KBM-7 (cell line): ENCODE data around the gene PPP1R13B.

Experiments
- DNase-seq: peaks from one replicate; pipeline ENCODE4 v3.0.0-alpha.2; 2015
- in situ Hi-C: fragments of 300-500 bp; cut with MboI; formaldehyde crosslinking; loops from 2 replicates; pipeline ENCODE4 v1.14.3; 2020; ENCODE audit warnings: low sequenced_read_pairs, low pct_unique_long_range_greater_than_20kb, mixed read lengths

The PPP1R13B gene

DNA sequence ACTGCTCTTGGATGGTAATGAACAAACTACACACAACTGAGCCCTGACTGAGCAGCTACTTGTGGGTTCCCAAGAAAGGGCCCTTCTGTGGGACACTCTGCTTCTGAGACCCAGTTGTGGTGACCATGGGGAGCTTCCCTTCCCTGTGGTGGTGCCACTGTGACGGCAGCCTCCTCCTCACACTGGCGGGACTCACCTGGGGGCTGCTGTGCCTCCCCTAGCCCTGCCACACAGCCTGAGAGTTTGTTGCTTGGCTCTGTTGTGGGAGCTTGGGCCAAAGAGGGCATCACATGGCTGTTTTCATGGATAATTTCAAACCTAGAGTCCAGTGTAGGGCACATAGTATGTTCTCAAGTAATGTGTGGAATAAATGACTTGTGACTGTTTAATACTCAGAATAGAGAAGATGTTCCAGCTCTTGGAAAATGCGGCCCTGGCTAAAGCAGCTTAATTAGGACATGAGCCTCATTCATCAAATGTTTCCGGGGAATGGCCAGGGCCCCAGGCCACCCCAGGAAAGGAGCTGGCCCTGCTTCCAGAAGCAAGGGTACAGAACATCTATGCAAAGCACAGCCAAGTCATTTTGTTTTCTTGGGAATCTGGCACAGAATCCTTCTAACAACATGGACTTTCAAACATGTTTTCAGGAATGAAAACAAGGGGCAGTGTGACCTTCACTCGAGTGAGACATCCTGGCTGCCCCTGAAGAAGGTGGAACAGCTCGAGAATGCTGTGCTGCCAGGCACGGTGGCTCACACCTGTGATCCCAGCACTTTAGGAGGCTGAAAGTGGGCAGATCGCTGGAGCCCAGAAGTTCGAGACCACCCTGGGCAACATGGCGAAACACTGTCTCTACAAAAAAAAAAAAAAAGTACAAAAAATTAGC lies 110.6 kb downstream of the PPP1R13B start:
- DNase-seq, result no peak
- in situ Hi-C loops, result no loop called here

DNA sequence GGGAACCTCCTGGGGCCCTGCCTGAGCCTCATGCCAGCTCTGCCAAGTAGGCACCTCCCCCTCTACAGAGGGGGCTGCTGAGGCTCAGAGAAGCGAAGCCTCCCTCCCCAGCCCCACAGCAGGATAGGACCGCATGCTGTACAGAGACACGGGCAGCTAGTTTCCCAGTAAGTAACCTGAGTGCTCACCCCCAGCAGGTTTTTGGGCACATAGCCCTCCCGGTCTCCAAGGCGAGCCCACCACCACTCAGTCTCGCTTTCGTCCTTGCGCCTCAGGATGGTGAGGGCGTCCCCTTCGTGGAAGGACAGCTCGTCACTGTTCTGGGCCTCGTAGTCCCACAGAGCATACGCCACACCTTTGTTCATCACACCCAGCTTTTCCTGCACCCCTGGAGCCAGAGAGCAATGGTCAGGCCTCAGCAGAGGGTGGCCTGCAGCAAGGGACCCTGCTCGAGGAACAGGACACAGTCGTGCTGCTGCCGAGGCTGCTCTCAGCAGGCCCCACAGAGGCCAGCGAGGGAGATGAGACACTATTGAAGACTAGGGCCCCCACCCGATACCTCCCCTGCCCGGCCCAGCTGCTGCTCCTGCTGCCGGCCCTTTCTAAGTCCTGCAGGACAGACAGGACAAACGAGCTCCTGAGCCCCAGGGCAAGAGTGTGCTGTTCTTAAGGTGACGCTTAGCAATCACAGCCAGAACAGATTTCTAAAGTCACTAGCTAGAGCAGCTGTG lies 111.4 kb downstream of the PPP1R13B start:
- in situ Hi-C loops, result no loop called here
- no peak for DNase-seq

DNA sequence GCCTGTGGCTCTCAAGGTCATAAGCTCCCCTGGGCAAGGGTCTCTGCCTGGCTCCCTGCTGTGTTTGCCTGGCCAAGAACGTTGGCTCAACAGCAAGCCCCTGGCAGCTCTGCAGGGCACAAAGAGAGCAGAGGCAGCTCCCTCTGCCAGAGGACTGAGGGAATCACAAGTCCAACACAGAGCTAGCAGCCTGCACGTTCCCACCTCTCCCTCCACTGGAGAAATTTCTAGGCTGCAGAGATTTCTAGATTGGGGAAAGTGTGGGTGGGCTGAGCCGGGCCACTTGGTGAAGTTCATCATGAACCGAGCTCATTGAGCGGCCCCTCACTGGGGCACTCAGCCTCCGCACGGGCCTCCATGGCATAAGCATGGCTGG lies 111.9 kb downstream of the PPP1R13B start:
- no peak for DNase-seq
- in situ Hi-C loops, result no loop called here

DNA sequence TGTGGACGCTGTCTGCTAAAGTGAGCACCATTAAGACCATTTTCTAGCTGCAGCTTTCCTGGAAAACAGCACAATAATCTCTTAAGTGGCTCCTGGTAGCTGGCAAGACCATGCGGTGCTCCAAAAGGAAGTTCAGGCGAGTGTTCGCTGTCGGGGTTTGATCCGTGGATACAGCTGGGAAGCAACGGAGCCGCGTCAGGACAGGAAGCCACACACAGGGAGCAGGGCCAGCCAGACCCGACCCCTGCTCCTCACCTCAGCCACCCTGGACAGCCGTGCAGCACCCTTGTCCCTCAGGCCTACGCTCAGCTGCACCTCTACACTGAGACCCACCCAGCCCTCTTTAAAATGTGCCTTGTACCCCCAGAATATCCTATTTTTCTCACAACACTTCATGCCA lies 112.4 kb downstream of the PPP1R13B start:
- DNase-seq, result no peak
- in situ Hi-C loops, result no loop called here

DNA sequence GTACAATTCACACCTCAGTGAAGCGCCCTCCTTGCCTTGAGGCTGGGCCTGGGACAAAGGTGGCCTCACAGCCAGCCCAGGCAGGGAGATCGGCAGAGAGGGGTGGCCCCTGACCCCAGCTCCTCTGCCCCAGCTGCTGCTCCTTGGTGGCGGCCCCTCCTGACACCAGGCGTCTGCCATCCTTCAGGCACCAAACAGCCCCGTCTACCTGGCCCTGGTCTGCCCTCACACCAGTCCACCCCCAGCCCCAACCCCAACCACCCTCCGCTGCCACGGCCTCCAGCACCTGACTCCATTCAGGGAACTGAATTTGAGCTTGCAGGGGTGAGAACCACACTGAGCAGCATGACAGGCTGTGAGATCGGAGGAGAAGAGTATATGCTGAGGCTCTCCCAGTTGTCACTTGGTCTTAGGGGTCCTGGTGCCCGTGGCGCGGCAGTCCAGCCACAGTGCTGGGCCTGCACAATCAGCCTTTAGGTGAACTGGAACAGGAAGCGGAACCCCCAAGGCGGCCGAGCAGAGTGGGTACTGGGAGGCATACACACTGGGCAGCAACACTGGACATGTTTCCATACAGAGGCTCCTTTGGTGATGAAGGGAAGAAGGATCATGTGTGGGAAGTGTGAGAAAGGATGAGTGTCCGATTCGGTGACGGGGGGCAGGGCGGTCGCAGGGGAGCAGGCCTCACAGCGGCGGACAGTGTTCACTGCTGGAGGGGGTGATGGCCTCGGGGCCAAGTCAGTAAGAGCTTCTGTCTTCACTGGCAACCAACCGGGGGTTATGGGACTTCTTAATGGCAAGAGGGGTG lies 113.1 kb downstream of the PPP1R13B start:
- DNase-seq, result no peak
- in situ Hi-C loops, result no loop called here

DNA sequence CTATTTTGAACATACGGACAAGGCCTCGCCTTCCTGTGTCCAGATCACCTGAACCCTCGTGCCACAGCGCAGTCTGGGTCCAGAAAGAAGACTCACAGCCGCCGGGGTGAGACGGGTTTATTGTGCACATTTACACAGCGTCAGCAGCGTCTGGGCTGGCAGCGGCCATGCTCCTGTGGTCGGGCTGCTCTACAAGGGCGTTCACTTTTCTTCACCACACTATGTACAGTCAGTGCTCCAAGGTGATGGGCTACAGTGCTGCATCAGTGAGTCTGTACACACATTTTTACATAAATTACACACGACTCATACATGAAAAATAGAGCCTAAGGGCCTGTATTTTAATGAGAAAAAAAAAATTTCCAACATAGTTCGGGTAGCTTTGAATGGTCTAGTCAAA lies 113.7 kb downstream of the PPP1R13B start:
- in situ Hi-C loops, result no loop called here
- no peak for DNase-seq

DNA sequence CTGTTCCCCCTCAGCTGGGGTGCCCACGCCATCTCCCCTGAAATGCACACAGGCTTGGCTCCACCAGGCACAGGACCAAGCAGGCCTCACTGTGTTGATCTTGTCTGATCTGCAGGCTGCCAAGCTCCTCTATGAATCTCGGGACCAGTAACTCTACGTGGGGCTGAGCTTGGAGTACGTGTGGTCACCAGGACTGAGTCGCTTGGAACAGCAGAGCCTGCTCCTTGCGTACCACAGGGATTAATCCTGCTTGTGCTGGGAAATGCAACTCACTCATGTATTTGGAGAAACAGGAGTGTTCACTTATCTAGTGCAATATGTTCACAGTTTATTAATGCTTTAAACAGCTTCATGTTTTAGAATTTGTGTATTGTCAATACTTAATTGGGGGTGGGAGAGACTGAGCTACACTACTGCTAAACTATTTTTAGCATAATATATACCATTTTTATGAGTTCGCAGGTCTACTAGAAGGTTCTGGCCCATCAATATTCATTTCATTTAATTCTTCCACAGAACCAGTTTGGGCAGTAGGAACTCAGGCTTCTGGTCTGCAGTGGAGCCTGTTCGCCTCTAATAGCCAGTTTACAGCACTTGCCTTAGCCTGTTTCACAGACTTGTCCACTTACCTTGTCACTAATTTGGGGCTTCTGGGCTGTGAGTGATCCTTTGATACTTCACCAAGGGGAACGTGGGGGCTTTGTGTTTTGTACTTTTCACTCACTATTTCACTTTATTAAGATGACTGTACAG lies 114.3 kb downstream of the PPP1R13B start:
- no peak for DNase-seq
- in situ Hi-C loops, result no loop called here

DNA sequence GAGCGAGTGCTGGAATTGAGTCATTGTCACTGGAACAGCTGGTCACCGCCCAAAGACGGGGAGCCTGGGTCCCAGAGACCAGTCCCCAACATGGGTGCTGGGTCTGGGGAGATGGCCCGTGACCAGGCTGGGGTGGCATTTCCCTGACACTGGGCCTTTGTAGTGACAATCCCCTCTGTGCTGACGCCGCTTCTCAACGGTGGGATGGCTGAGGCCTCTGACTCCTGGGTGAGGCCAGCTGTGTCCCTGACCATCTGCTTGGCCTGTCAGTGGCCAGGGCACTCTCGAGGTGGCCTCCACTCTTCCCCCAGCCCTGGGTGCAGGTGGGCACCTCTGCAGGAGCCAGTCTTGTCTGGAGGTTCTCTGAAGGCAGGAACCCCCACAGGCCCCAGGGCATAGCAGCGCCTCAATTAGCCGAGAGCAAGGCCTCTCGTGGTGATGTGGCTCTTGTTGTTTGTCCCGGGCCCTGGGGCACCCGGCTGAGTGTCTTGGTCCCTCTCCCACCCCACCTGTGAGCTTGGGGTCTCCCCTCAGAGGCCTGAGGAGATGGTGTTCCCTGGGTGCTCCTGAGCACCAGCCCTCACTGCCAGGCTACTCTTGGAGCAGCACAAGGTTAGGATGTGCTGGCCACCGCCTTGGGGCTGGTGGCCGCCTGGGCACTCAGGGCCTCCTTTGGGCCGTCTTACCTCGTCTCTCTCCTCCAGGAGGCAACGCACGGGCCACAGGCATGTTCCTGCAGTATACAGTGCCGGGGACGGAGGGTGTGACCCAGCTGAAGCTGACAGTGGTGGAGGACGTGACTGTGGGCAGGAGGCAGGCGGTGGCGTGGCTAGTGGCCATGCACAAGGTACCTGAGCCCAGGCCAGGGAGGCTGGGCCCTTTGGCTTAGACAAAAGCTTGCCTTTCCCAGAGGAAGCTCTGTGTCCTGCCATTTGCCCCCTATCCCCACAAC lies 115.2 kb downstream of the PPP1R13B start:
- no peak for DNase-seq
- in situ Hi-C loops, result no loop called here

DNA sequence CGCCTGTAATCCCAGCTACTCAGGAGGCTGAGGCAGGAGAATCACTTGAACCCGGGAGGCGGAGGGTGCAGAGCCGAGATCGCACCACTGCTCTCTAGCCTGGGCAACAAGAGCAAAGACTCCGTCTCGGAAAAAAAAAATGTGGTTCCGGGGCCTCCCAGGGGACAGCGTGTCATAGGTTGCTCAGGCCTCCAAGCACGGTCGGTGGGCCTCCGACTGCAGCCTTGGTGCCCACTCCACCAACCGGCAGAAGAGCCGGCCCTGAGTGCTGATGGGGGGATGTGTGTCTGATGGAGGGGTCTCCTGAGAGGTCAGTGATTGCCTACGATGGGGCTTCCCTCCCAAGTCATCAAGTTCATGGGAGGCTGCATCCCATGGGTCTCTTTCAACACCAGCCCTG lies 115.9 kb downstream of the PPP1R13B start:
- DNase-seq, result no peak
- in situ Hi-C loops, result no loop called here

DNA sequence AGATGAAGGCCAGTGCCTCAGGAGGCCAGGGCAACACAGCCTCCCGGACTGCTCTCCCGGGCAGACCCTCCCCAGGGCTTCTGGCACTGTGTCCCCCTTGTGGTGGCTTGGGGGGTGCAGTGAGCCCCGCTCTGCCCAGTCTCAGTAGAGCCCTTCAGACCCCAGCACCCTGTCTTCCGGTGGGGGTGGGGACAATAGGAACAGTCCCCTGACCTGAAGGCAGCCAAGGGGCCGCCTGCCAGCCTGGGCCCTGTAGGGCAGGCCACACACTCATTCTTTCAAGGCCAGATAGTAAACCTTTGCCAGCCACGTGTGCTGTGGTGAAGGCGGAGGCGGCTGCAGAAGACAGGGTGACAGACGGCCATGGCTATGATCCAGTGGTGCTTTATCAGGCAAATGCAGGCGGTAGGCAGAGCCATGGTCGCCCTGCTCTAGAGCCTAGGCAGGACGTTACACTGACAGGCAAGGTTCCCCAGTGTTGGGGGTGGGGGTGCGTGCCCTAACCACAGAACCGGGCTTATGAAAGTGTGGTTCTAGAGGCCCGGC lies 116.8 kb downstream of the PPP1R13B start:
- in situ Hi-C loops, result no loop called here
- no peak for DNase-seq

DNA sequence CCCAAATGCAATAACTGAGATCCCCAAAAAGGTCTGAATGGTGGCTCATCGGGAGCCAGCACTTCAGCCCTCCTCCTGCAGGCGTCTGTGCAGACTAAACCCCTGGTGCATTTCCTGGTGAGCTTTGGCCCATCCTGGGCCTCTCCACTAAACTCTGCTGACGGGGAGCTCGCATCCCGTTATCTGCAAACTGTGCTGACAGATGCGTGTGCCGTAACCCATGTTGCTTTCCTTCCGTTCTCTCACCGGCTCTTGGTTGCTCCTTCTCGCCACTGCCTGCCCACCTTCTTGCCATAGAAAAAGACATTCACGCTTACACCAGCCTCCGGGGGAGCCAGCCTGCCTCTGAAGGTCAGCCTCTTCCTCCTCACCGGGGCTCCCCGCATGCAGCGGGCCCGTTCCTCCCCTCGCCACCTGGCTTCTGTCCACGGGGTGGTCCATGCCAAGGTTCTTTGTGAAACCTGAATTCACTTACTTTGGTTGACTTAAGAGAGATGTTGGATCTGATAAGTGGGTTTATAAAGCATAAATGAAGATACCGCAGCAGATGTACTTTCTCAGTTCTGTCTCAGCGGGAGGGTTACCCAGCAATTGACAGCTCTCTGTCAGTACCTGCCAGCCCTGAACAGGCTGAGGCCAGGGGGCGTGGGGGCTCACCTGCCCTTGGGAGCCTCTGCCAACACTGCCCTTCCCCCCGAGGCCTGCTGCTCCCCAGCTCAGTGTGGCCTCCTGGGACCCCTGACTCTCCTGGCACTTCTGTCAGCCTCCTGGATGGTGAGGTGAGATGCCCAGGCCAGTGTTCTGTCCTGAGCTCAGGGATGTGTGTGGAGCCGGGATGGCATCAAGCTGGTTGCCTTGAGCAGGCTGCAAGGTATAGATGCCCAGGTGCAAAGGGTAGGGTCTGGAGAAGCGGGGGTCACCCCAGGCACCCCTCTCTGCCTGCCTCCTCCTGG lies 117.6 kb downstream of the PPP1R13B start:
- DNase-seq, result no peak
- in situ Hi-C loops, result no loop called here

DNA sequence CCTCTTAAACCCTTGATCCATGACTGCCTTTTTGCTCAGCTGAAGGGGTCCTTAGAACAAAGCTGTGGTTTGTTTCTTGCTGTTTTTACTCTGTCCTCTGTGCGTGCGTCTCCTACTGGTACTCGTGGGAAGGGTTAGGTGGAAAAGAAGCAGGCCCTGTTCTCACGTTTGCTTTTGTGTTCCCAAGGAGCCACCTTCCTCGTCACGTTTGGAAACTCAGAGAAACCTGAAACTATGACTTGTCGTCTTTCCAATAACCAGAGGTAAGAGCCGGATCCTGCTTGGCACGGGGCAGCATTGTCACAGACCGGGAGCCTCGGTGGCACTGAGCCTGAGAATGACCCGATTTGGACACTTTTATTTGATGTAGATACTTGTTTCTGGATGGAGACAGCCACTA lies 118.7 kb downstream of the PPP1R13B start:
- DNase-seq, result no peak

DNA sequence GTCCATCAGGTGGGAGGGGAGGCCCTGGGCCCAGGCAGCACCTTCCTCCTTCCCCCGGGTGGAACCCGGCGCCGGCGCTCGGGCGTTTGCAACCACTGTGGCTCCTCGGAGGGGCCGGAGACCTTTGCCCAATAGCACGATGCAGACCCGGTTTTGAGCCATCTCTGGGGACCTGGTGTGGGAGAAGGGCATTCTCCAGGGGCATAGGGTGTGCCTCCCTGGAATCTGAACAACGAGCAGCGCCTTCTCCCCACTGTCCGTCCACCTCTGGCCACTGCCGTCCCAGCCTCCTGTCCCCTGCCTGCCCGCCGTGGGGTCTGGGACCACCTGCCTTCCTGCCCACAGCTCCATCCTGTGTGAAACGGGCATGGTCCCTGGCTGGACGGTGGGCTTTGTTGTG lies 119.2 kb downstream of the PPP1R13B start:
- DNase-seq, result no peak
- in situ Hi-C loops, result no loop called here

More for the DNA sequence above, 118.7 kb downstream of the PPP1R13B start:
- in situ Hi-C loops, result no loop called here

DNA sequence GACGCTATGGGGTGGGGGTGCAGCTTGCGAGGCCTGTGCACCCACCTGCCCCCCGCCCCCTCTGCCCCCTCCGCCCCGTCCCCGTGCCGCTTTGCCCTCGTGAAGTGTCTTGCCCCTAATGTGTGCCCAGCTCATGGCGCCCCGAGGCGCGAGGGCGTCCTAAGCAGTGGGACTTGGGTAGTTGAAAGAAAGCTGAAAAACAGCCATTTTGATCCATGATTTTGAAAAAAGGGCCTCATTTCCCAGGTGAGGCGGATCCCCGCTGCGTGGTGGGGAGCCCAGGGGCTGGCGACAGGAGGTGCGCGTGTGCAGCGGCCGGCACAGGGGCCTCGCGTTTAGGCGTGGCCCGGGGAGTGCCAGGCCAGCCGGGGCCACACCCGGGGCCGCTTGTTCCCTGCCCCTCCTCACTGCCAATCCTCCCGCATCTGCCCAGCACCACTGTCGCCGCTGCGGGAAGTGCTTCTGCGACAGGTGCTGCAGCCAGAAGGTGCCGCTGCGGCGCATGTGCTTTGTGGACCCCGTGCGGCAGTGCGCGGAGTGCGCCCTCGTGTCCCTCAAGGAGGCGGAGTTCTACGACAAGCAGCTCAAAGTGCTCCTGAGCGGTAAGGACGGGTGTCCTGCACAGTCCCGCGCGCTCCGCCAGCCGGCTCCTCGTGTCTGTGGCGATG lies 119.9 kb downstream of the PPP1R13B start:
- in situ Hi-C loops, result no loop called here
- DNase-seq, result no peak

DNA sequence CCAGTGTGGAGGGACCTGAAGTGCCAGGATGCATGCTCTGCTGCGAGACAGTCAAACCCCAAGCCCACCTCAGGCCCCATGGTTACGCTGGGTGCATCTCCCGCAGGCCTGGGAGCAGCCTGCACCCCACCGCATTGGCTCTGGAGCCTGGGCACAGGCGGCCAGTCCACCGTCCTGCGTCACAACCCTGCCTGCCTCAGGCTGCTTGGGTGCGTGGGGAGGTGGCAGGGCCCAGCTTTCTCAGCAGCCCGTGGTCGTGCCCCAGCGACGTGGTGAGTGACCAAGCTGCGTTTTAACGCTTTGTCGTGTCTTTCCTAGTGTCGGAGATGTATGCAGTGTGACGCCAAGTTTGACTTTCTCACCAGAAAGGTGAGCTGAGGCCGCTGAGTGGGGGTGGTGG lies 120.9 kb downstream of the PPP1R13B start:
- in situ Hi-C loops, result no loop called here
- no peak for DNase-seq

DNA sequence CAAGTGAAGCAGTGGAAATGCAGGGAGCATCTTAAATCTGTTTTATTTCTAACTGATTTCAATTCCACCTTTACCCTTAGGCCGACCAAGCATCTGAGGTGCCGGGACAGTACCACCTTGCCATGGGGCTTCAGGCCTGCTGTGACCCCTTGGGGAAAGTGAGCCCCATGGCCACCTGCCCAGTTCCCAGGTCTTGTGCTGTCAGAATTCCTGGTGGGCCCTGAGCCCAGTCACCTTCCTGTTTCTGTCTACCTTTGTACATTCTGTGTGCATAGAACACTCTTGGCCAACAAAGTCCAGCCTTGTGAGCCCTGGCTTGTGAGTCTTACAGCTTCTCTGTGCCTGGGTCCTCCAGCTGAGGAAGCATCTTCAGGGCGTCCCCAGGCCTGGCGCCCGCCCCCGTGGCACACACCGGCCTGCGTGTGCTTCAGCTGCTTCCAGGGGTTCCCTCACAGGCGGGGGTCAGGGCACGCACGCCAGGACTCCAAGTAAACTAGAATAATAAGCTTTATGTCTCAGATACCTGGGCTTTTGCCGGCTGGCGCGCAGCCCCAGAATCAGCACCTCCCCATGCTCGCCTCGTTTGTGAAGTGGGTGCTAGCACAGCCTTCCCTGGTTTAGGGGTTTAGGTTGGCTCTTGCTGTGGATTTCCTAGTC lies 121.5 kb downstream of the PPP1R13B start:
- DNase-seq, result no peak
- in situ Hi-C loops, result no loop called here
